ENCODE measurements around the gene FHL3.

The FHL3 gene

DNA sequence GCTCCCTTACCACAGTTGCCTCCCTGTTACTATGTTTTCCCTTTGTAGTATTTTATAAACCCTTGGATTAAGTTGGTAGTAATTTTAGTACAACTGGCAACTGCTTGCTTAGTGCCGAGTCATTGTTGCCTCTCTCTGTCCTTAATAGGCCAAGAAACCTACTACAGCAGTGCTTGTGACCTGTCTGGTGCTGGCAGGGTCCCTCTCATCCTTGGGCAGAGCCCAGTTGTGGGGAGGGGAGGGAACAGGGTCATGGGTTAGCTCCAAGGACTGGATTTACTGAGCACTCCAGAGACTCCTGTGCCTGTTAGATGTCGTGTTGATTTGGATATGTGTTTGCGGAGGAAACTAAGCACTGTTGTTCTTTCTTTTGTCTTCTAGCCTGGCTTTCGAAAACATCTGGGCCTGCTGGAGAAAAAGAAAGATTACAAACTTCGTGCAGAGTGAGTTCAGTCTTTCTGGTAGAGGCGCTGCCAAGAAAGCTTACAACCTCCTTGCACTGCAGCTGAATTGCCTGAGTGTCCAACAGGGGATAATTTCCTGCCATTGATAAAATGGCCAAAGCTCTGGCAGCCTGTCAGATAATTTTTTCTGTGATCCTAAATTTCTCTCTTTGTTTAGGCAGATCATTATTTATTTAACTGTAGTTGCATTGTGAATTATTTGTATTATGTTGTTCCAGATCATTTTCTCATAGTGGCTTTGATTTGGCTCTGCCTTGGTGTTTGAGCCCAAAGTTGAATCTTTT is 10.8 kb upstream of the FHL3 start:
- H3K36me3 ChIP-seq = peaks cover 69% of the 10 kb centered on the region
- H3K9me3 ChIP-seq (ENCODE audit: severe bottlenecking) = peaks cover 3% of the 10 kb centered on the region
- no peak overlapping the region for H3K27ac ChIP-seq
- H3K27me3 ChIP-seq (ENCODE audit: insufficient read depth, low read depth, severe bottlenecking) = no peaks in the 10 kb centered on the region
- TF ChIP-seq, protein P1, sequence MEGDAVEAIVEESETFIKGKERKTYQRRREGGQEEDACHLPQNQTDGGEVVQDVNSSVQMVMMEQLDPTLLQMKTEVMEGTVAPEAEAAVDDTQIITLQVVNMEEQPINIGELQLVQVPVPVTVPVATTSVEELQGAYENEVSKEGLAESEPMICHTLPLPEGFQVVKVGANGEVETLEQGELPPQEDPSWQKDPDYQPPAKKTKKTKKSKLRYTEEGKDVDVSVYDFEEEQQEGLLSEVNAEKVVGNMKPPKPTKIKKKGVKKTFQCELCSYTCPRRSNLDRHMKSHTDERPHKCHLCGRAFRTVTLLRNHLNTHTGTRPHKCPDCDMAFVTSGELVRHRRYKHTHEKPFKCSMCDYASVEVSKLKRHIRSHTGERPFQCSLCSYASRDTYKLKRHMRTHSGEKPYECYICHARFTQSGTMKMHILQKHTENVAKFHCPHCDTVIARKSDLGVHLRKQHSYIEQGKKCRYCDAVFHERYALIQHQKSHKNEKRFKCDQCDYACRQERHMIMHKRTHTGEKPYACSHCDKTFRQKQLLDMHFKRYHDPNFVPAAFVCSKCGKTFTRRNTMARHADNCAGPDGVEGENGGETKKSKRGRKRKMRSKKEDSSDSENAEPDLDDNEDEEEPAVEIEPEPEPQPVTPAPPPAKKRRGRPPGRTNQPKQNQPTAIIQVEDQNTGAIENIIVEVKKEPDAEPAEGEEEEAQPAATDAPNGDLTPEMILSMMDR (IDR thresholded peaks at IDR 0.05; ENCODE audit: low read depth, low read length) = no peak
- H3K4me3 ChIP-seq (ENCODE audit: low read depth, low read length) = no peak overlapping the region
- DNase-seq = no peak

DNA sequence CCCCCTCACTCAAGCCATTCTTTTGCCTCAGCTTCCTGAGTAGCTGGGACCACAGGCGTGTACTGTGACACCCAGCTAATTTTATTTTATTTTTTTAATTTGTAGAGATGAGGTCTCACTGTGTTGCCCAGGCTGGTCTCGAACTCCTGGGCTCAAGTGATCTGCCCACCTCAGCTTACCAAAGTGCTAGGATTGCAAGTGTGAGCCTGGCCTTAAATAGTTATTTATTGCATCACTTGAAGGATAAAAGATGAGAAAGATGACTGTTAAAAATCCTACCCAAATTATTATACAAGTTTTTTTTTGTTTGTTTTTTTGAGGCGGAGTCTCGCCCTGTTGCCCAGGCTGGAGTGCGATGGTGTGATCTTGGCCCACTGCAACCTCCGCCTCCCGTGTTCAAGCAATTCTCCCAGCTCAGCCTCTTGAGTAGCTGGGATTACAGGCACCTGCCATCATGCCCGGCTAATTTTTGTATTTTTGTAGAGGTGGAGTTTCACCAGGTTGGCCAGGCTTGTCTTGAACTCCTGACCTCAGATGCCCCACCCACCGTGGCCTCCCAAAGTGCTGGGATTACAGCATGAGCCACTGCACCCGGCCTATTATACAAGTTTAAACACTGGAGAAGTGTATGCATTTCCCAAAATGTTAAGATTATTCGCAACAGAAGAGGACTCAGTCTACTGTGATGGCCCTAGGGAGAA is 9.6 kb upstream of the FHL3 start:
- peak overlapping the region; percentile 97 for H3K27ac ChIP-seq
- no peak for DNase-seq
- peaks cover 56% of the 10 kb centered on the region for H3K36me3 ChIP-seq
- H3K4me3 ChIP-seq (ENCODE audit: low read depth, low read length) = no peak overlapping the region
- H3K9me3 ChIP-seq (ENCODE audit: severe bottlenecking) = peaks cover 3% of the 10 kb centered on the region
- TF ChIP-seq, protein P1 (IDR thresholded peaks at IDR 0.05; ENCODE audit: low read depth, low read length) = no peak
- H3K27me3 ChIP-seq (ENCODE audit: insufficient read depth, low read depth, severe bottlenecking) = no peaks in the 10 kb centered on the region

DNA sequence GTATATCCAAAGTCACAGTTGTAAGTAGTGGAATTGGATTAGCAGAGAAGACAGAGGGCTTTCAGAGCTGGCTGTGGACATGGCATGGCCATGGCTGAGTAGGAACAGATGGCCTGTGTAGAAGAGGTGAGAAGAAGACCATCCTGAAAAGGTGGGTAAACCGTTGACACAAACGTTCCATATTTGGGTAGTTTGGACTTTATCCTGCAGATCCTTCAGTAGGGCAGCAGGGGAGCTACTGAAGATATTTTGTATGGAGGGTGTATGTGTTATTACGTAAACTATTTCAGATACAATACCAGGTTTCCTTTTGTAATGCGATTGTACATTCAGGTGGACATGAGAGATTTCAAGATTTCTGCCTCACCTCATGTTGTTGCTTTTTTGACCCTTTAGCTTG is 8.9 kb upstream of the FHL3 start:
- peaks cover 50% of the 10 kb centered on the region for H3K36me3 ChIP-seq
- DNase-seq = peak; percentile 59
- H3K27ac ChIP-seq = peak overlapping the region; percentile 97
- peak overlapping the region; percentile 16 for H3K4me3 ChIP-seq (ENCODE audit: low read depth, low read length)
- H3K9me3 ChIP-seq (ENCODE audit: severe bottlenecking) = peaks cover 3% of the 10 kb centered on the region
- no peaks in the 10 kb centered on the region for H3K27me3 ChIP-seq (ENCODE audit: insufficient read depth, low read depth, severe bottlenecking)
- TF ChIP-seq, protein P1 (IDR thresholded peaks at IDR 0.05; ENCODE audit: low read depth, low read length) = no peak

DNA sequence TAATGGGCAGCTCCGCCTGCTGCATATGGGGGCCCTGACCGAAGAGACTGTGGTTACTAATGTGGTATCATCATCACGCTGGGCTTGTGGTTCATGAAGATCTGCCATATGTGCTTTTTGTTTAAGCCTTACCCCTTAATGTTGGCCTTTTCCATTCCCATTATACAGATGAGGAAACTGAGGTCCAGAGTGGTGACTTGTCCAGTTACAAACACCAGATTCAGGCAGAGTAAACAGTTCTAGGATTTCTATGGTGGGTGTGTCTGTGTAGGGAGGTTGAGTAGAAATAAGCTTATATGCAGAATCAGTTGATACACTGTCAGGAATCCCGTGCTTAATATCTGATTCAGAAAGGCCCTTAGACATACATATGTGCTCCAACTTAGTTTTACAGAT is 7.9 kb upstream of the FHL3 start:
- no peaks in the 10 kb centered on the region for H3K27me3 ChIP-seq (ENCODE audit: insufficient read depth, low read depth, severe bottlenecking)
- H3K9me3 ChIP-seq (ENCODE audit: severe bottlenecking) = peaks cover 3% of the 10 kb centered on the region
- peaks cover 41% of the 10 kb centered on the region for H3K36me3 ChIP-seq
- peak overlapping the region; percentile 97 for H3K27ac ChIP-seq
- TF ChIP-seq, protein P1 (IDR thresholded peaks at IDR 0.05; ENCODE audit: low read depth, low read length) = no peak
- no peak for DNase-seq
- peak overlapping the region; percentile 87 for H3K4me3 ChIP-seq (ENCODE audit: low read depth, low read length)

DNA sequence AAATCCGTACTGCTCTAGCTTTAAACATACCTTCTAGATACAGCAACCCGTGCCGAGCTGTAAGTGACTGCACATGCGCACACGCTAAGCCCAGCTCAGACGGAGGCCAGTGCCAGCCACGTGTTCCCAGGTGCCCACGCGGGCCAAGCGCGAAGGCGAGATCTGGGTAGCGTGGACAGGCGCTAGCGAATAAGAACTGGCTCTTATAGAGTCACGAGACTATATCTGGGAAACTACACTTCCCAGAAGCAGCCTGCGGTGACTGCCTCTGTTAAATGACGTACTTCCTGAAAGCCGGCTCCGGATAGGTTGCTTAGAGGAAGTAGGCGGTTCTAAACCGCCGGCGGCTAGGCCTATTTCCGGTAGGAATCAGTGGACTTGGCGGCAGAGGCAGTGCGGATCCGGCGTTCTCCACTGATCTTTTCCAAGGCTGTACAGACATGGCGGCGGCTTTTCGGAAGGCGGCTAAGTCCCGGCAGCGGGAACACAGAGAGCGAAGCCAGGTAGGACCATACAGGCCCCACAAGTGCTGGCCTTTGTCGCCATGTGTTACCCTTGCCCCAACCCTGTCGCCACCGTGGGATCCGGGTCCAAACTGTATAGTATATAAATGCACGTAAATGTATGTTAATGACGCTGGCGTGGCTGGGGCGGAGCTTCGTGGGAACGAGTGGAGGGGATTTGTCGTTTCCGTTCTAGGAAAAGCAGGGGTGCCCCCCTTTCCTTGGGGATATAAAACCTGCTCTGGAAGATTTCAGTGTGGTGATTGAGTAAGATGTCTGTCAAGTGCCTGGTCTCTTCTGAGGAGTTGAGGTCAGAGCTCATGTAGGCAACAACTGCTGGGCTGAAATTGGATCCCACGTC is 7.3 kb upstream of the FHL3 start, which contains the start of gene UTP11:
TSS of gene UTP11 (plus strand) at position 372 of the 864 bp plus-strand sequence. CDS start at position 441, 69 bp downstream.
- TF ChIP-seq, protein P1 (IDR thresholded peaks at IDR 0.05; ENCODE audit: low read depth, low read length) = no peak
- peak; percentile 94 for DNase-seq
- peak within 1 kb of the TSS; percentile 97 for H3K27ac ChIP-seq
- peaks cover 3% of the 10 kb centered on the region for H3K9me3 ChIP-seq (ENCODE audit: severe bottlenecking)
- no peaks in the 10 kb centered on the region for H3K27me3 ChIP-seq (ENCODE audit: insufficient read depth, low read depth, severe bottlenecking)
- peak within 1 kb of the TSS; percentile 87 for H3K4me3 ChIP-seq (ENCODE audit: low read depth, low read length)
- peaks cover 35% of the 10 kb centered on the region for H3K36me3 ChIP-seq
